Bronchial epithelial cell (primary cell): ENCODE data around the gene SPEF2. TPM values are rescaled to one million over a fixed set of nuclear protein-coding genes. Genes with fewer than 3 reads are reported as not detected.
"Not testable (repeated sequence)": the region's sequence is repeated elsewhere in the genome, so short reads cannot be mapped to it uniquely, and the experiment has no call there.

Experiments used
- DNase-seq: peaks from one replicate; pipeline ENCODE4 v3.0.0-alpha.2; 2010; ENCODE audit warnings: low read depth
- FAIRE-seq: peaks from 2 replicates; lab custom pipeline; 2011; peaks lifted over from hg19 to GRCh38; lab: Jason Lieb, UNC
- H3K27me3 ChIP-seq: 2 replicates; pipeline ENCODE4 v1.5.1; 2011; ENCODE audit warnings: low read length; ENCODE audit not compliant: control insufficient read depth, insufficient read depth
- H3K36me3 ChIP-seq: 2 replicates; pipeline ENCODE4 v1.5.1; 2011; ENCODE audit warnings: low read length; ENCODE audit not compliant: control insufficient read depth, insufficient read depth
- H3K4me3 ChIP-seq: 2 replicates; pipeline ENCODE4 v1.5.1; 2011; ENCODE audit warnings: mild to moderate bottlenecking, low read depth, low read length, control low read depth
- total RNA-seq: library from RNA; depleted of rRNA; stranded (reverse); fragments of >200 nt; gene quantifications from 2 replicates; pipeline ENCODE4 v1.2.1, GENCODE V29; 2014
- TF ChIP-seq, protein P1 (sequence below): IDR thresholded peaks from 2 replicates; pipeline ENCODE4 v1.5.1; 2011; ENCODE audit warnings: mild to moderate bottlenecking, moderate library complexity, low read length, control low read depth, inconsistent platforms; ENCODE audit not compliant: insufficient read depth, severe bottlenecking

Gene SPEF2
- total RNA-seq, 1 donor from 2014 or later: 1.1 TPM

DNA sequence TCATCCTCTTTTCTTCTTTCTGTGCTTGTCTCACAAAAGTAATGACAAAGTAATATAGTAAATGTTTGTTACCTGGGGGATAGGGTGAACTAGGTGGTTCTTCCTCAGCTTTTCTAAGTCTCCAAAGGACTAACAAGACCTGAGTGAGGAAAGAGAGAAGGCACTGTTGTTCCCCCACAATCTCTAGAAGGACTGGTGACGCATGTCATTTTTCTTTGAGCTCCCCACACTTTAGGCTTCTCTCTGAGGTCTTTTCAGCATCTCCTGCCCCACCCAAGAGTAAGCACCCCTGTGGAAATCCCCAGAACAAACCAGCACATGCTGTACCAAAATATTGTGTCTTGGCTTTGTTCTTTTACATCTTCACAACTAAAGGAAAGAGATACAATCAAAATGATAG is 236.6 kb downstream of the SPEF2 start:
- Histone ChIP-seq H3K4me3 (no peak overlapping the region), H3K27me3 (no peaks in the 10 kb centered on the region), H3K36me3 (no peaks in the 10 kb centered on the region)
- FAIRE-seq: no peak
- no peak for DNase-seq
- TF ChIP-seq, protein P1, sequence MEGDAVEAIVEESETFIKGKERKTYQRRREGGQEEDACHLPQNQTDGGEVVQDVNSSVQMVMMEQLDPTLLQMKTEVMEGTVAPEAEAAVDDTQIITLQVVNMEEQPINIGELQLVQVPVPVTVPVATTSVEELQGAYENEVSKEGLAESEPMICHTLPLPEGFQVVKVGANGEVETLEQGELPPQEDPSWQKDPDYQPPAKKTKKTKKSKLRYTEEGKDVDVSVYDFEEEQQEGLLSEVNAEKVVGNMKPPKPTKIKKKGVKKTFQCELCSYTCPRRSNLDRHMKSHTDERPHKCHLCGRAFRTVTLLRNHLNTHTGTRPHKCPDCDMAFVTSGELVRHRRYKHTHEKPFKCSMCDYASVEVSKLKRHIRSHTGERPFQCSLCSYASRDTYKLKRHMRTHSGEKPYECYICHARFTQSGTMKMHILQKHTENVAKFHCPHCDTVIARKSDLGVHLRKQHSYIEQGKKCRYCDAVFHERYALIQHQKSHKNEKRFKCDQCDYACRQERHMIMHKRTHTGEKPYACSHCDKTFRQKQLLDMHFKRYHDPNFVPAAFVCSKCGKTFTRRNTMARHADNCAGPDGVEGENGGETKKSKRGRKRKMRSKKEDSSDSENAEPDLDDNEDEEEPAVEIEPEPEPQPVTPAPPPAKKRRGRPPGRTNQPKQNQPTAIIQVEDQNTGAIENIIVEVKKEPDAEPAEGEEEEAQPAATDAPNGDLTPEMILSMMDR: no peak

GRCh38 chr5:35855187-35855586 is 237.5 kb downstream of the SPEF2 start:
- Histone ChIP-seq H3K4me3 (no peak overlapping the region), H3K27me3 (no peaks in the 10 kb centered on the region), H3K36me3 (no peaks in the 10 kb centered on the region)
- no peak for DNase-seq
- TF ChIP-seq, protein P1: no peak
- no peak for FAIRE-seq

DNA sequence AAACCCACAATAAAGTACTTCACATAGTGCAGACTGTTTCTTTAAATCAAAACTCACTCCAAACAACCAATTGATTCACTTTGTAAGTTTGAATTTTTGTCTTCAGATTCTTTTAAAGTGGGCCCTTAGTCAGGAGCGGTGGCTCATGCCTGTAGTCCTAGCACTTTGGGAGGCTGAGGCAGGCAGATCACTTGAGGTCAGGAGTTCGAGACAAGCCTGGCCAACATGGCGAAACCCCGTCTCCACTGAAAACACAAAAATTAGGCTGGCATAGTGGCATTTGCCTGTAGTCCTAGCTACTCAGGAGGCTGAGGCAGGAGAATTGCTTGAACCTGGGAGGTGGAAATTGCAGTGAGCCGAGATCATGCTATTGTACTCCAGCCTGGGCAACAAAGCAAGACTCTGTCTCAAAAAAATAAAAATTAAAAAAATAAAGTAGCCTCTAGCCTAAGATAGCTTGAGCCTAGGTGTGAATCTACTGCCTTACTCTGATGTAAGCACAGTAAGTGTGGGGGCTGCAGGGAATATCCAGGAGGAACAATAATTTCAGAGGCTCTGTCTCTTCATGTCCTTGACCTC is 238.6 kb downstream of the SPEF2 start:
- H3K4me3 ChIP-seq, H3K27me3 ChIP-seq, H3K36me3 ChIP-seq, DNase-seq, FAIRE-seq: not testable (repeated sequence)

DNA sequence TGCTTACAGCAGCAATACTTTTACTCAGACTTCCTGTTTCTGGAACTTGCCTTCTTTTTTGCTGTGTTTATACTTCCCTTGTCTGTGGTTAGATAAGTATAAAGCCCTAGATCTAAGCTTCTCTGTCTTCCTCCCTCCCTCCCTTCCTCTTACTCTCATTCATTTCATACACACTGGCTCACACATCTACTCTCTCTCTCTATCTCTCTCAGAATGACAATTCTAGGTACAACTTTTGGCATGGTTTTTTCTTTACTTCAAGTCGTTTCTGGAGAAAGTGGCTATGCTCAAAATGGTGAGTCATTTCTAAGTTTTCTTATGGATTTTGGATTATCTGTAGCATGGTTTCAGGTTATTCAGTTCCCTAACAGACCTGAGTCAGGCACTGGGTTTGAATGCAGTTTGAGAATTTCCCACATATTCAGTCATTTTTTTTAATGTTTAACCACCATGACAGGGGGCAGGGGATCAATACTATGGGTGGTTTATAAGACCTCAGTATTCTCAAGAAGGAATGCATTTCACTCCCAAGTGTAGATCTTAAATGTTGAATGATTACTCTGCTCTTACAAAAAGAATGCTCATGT is 239.2 kb downstream of the SPEF2 start, which contains the start of gene IL7R:
IL7R (plus strand) TSS at position 127 of the 587 bp plus-strand sequence; CDS start at position 214, 87 bp downstream.
- H3K36me3 ChIP-seq: no peaks in the 10 kb centered on the region
- DNase-seq: peak; percentile 56
- no peak within 1 kb of the TSS for H3K4me3 ChIP-seq
- no peaks in the 10 kb centered on the region for H3K27me3 ChIP-seq
- no peak for FAIRE-seq
- TF ChIP-seq, protein P1: no peak

GRCh38 chr5:35857606-35858205 is 240.0 kb downstream of the SPEF2 start:
- TF ChIP-seq, protein P1: no peak
- DNase-seq: peak; percentile 94
- Histone ChIP-seq H3K36me3 (no peaks in the 10 kb centered on the region), H3K4me3 (no peak overlapping the region), H3K27me3 (no peaks in the 10 kb centered on the region)
- no peak for FAIRE-seq

DNA sequence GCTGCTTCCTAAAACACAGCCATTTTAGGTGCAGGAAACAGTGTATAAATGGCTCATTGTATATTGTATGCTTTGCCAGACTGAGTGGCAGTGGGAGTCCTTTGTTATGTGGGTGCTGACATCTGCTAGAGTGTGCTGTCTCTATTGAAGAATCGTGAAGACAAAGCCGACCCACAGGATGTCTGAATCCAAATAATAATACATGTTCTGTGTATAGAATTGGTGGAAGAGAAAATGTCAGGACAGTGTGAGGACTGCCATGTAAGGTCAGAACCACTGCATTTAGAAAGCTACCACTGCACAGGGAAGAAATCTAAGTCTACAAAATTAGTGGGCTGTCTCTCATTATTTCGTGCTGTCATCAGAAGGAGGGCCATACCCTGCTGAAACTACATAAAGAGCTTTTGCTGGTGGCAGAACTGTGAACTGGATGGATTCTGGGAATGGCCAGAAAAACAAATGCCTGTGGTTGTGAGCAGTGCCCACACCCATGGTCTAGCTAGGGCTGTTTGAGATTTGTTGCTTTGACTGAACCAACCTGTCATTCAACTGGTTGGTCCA is 241.5 kb downstream of the SPEF2 start:
- H3K36me3 ChIP-seq: no peaks in the 10 kb centered on the region
- DNase-seq (no peak), FAIRE-seq (no peak)
- TF ChIP-seq, protein P1: no peak
- no peak overlapping the region for H3K4me3 ChIP-seq
- no peaks in the 10 kb centered on the region for H3K27me3 ChIP-seq
